Measurements from ENCODE around the gene TAF13.
"Not testable (repeated sequence)": the region's sequence is repeated elsewhere in the genome, so short reads cannot be mapped to it uniquely, and the experiment has no call there.

Gene TAF13

DNA sequence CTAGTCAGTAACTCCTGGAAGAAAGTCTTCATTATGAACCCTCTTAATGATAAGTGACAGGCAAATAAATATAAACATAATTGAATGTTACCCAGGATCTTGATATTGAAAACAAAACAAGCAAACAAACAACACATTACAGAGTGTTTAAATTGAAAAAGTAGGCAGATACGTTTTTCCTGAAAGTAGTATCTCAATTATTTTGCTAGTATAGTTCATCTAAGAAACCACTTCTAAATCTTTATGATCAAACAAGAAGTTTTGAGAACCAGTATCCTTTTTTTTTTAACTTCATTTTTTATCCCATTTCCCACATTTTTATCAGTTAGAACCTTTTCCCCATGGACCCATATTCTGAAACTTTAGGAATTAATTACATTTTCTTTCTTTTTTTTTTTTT is 30.2 kb downstream of the TAF13 start:
- DNase-seq: no peak

DNA sequence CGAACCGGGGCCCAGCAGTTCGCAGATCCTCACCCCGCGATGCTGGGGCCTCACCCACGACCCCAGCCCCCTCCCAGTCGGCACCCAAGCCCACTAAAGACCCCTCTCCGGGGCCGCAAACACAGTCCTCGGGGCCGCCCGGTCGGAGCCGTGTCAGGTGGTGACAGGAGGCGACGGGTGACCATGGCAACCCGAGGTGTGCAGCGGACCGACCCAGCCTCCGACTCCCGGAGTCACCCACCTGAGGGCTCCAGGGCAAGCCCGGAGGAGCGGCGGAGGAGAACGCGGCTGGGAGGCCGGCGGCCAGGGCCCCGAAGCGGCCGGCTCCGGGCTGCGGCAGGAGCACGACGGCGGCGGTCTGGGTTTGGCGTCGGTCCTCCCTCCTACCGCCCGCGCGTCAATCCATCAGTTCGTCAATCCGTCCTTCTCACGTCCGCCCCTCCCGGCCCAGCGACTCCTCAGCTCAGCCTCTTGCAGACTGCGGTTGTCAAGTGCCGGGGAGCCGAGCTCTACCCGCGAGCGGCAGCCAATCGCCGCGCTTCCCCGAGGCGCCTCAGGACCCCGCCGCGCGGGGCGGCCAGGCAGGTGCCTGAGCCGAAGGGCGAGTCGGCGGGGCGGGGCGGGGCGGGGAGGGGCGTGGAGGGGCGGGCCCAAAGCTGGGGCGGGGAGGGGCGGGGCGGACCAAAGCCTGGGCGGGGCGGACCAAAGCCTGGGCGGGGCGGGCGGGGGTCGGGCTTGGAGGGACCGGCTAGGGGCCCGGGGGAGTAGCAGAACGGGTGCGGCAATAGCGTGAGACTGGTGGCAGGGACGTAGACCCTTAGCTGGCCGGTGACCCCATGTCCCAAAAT is 34.0 kb downstream of the TAF13 start, which contains the start of gene WDR47:
Gene WDR47 (minus strand): TSS at position 482 of the 848 bp plus-strand sequence. CDS start 18,590 bp downstream, outside the sequence.
- DNase-seq: peak; percentile 88

DNA sequence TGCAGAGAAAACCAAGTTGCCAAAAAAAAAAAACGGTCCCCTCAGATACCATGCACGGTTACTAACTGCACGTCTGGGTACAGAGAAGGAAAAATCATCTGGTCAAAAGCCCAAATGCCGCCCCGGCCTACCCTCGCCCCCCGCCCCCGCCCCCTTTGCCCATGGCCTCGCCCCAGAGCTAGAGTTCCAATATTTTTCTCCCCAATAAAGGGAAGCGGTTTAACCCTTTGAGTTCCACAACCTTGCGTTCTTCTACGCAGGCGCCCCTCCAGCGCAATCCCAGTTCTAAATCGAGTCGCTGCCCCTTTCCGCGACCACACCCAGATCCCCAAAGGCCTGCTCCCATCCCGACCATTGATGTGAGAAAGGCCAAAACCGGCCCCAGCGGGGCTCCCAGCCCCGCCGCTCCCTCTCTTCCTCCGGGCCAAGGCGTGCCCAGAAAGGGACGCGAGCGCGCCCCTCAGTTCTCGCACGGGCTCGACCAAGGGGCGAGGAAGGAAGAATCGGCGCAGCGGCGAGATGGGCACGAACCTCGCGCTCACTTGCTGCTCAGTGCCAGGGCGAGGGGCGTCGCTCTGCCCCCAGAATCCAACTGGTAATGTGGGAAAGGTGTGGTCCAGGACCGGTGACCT is 34.7 kb downstream of the TAF13 start:
- no peak for DNase-seq

DNA sequence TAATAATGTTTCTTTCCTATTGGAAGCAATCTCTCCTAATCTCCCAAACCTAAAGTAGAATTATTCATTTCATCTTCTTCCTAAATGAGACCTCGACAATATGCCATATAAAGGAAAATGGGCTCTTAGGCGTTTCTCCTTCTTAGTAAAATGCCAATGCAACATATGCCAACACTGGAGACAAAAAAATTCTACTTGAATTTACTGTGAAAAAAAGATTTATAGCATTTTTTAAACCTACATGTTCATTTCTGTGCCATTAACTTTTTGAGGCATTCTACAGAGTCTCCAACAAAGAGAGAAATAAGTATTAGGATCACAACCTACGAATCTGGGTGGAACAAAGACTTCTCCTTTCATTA is 35.2 kb downstream of the TAF13 start:
- no peak for DNase-seq

DNA sequence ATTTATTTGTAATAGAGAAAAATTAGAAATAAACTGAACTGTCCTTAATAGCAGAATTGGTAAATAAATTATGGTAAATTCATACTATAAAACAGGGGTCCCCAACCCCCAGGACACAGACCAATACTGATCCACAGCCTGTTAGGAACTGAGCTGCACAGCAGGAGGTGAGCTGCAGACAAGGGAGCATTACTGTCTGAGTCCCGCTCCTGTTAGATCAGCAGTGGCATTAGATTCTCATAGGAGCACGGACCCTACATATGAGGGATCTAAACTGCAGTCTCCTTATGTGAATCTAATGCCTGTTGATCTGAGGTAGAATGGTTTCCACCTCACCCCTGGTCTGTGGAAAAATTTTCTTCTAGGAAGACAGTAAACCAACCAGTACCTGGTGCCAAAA is 41.4 kb downstream of the TAF13 start:
- no peak for DNase-seq

DNA sequence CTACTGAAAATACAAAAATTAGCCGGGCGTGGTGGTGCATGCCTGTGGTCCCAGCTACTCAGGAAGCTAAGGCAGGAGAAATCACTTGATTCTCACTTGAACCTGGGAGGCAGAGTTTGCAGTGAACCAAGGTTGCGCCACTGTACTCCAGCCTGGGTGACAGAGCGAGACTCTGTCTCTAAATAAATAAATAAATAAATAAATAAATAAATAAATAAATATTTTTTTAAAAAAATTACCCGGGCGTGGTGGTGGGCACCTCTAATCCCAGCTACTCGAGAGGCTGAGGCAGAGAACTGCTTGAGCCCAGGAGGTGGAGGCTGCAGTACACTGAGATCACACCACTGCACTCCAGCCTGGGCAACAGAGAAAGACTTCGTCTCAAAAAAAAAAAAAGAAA is 46.3 kb downstream of the TAF13 start:
- DNase-seq: not testable (repeated sequence)

DNA sequence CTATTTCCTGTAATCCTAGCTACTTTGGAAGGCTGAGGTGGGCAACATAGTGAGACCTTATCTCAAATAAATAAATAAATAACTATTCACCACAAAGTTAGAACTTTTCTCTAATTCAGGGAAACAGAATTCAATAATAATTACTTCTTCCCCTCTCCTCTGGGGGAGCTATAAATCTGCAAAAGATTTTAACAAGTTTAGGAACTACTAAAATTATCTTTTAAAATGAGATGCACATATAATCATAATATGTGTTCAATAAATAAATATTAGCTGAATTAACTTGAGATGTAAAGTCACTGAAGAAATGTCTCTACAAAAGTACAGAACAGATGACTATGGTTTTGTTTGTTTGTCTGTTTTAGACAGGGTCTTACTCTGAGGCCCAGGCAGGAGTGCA is 48.0 kb downstream of the TAF13 start:
- DNase-seq: no peak

DNA sequence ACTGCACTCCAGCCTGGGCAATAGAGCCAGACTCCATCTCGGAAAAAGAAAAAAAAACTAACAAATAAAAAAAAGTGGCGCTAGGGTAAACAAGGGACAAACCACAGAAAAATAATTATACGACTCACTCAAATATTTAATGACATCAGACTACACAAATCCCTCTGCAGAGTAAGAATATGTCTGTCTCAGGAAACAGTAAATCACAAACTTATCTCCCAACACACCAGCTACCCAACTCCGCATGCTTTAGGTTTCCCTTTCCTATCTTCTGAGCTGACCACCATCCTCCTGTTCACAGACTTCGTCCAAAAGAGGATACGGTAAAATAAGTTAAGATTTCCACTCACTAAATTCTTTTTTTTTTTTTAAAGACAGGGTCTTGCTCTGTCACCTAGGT is 50.1 kb downstream of the TAF13 start:
- DNase-seq: no peak

DNA sequence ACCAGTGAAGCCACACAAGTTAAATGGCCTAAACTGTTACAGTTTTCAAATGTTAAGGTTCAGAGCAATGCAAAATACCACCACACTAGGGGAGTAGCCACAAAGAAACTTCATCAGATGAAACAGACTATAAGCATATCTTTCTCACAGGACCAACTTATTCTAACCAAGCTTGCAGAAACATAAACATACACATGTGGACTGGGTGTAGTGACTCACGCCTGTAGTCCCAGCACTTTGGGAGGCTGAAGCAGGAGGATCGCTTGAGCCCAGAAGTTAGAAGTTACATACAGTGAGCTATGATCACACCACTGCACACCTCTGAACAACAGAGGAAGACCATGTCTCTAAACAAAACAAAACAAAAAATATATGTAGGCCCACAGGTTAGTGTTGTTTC is 51.2 kb downstream of the TAF13 start:
- no peak for DNase-seq

DNA sequence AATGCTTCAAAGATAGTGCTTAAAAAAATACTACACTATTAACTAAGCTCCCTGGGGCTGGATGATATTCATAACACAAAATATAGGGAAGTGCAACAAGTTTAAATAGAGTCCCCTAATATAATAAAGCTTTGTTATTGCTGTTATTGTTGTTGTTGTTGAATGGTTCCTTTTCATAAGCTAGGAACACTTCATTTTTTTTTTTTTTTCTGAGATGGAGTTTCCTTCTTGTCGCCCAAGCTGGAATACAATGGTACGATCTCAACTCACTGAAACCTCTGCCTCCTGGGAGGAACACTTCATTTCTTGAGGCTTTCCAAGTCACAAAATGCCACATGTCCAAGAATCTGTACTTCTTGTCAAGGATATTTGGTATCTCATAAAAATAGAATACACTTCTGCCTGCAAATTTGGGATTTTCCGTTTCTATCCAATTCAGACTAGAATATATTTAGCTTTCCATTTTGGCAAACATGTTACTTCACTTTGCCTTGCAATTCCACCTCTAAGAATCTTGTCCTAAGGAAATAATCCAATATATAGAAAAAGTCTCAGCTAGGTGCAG is 55.0 kb downstream of the TAF13 start:
- no peak for DNase-seq

DNA sequence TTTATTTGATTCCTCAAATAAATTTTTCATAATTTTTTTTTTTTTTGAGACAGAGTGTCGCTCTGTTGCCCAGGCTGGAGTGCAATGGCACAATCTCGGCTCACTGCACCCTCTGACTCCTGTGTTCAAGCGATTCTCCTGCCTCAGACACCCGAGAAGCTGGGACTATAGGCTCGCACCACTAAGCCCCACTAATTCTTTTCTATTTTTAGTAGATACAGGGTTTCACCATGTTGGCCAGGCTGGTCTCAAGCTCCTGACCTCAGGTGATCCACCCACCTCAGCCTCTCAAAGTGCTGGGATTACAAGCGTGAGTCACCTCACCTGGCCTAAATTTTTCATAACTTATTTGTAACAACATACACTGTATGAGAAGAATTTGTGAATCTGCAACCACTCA is 58.1 kb downstream of the TAF13 start:
- DNase-seq: not testable (repeated sequence)

DNA sequence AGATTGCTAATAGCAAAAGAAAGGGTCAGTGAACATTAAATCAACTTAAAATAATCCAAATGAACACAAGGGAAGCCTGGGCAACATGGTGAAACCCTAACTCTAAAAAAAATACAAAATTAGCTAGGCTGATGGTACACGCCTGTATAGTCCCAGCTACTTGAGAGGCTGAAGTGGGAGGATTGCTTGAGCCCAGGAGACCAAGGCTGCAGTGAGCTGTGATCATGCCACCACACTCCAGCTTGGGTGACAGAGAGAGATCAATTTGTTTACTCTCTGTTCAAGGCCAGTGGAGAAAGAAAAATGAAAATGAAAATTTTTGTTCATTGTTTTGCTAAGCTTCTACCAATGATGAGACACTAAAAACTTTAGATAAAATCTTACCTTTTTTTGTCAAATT is 58.7 kb downstream of the TAF13 start:
- DNase-seq: no peak

All from activated T-cell treated with anti-CD3 and anti-CD28 coated beads for 4 hours (primary cell).